ENCODE data around the gene SLC29A1.

GRCh38 chr6:44227148-44227793 is 3.9 kb downstream of the SLC29A1 start:
- TF ChIP-seq EZH2 (IDR thresholded peaks at IDR 0.05; ENCODE audit: borderline replicate concordance, low read depth, low read length, poor library complexity, severe bottlenecking) (no peak), CTCF (conservative IDR thresholded peaks at IDR 0.05; ENCODE audit: low read depth, low read length) (no peak)

Measured in A673 (cell line).